HG03196 (cell line): ENCODE measurements around the gene IGSF9.

Experiments
- ATAC-seq: cut with Tn5 transposase; IDR thresholded peaks from one replicate; pipeline ENCODE4 v1.9.1; 2021; ENCODE audit not compliant: unreplicated experiment

Gene IGSF9

GRCh38 chr1:159973350-159973940 is 28.0 kb upstream of the IGSF9 start:
- ATAC-seq = no peak

GRCh38 chr1:159972443-159973205 is 27.2 kb upstream of the IGSF9 start:
- no peak for ATAC-seq

GRCh38 chr1:159970932-159971342 is 25.5 kb upstream of the IGSF9 start:
- no peak for ATAC-seq

GRCh38 chr1:159968901-159969300 is 23.5 kb upstream of the IGSF9 start:
- ATAC-seq = no peak

- no peak for ATAC-seq
Measured at GRCh38 chr1:159965263-159965662, 19.9 kb upstream of the IGSF9 start.

GRCh38 chr1:159964144-159964543 is 18.7 kb upstream of the IGSF9 start:
- ATAC-seq = no peak

- no peak for ATAC-seq
Measured at GRCh38 chr1:159962176-159962575, 16.8 kb upstream of the IGSF9 start.

- no peak for ATAC-seq
Measured at GRCh38 chr1:159961636-159962035, 16.2 kb upstream of the IGSF9 start.

GRCh38 chr1:159960721-159961381 is 15.4 kb upstream of the IGSF9 start:
- ATAC-seq = no peak

GRCh38 chr1:159959451-159959850 is 14.0 kb upstream of the IGSF9 start:
- ATAC-seq = no peak

GRCh38 chr1:159958719-159959380 is 13.4 kb upstream of the IGSF9 start:
- ATAC-seq = no peak

- ATAC-seq = no peak
Measured at GRCh38 chr1:159957824-159958268, 12.4 kb upstream of the IGSF9 start.

- no peak for ATAC-seq
Measured at GRCh38 chr1:159955456-159955855, 10.0 kb upstream of the IGSF9 start.

GRCh38 chr1:159953536-159954515 is 8.4 kb upstream of the IGSF9 start, which contains the start of gene SLAMF9:
TSS of gene SLAMF9 (minus strand) at chr1:159954237. CDS start at chr1:159954137, 100 bp downstream.
- no peak for ATAC-seq

GRCh38 chr1:159952932-159953331 is 7.5 kb upstream of the IGSF9 start:
- no peak for ATAC-seq

GRCh38 chr1:159951551-159951950 is 6.1 kb upstream of the IGSF9 start:
- ATAC-seq = no peak

GRCh38 chr1:159951016-159951415 is 5.6 kb upstream of the IGSF9 start:
- no peak for ATAC-seq

GRCh38 chr1:159949981-159950381 is 4.6 kb upstream of the IGSF9 start:
- ATAC-seq = no peak

GRCh38 chr1:159949123-159949522 is 3.7 kb upstream of the IGSF9 start:
- ATAC-seq = no peak

GRCh38 chr1:159947942-159948341 is 2.5 kb upstream of the IGSF9 start:
- ATAC-seq = no peak
